Measurements from ENCODE around the gene SEPHS1.

GRCh38 chr10:13347043-13347499, 1.0 kb downstream of the SEPHS1 start:
- TF ChIP-seq CTCF (IDR thresholded peaks at IDR 0.05) (no peak), EZH2 (IDR thresholded peaks at IDR 0.05; ENCODE audit: borderline replicate concordance, insufficient read depth, low read depth, low read length, poor library complexity, severe bottlenecking) (no peak)
